Activated CD4-positive, alpha-beta T cell treated with anti-CD3 and anti-CD28 coated beads, Interleukin-2, Interleukin-4, amounts not matched to agents 100 ng/mL and 50 ng/mL, durations not matched to agents 16 hours and 8 hours (primary cell): Measurements from ENCODE around the gene METTL26.

Experiments
- DNase-seq: peaks from one replicate; pipeline ENCODE4 v3.0.0-alpha.2; 2020; ENCODE audit warnings: low spot score

Gene METTL26

DNA sequence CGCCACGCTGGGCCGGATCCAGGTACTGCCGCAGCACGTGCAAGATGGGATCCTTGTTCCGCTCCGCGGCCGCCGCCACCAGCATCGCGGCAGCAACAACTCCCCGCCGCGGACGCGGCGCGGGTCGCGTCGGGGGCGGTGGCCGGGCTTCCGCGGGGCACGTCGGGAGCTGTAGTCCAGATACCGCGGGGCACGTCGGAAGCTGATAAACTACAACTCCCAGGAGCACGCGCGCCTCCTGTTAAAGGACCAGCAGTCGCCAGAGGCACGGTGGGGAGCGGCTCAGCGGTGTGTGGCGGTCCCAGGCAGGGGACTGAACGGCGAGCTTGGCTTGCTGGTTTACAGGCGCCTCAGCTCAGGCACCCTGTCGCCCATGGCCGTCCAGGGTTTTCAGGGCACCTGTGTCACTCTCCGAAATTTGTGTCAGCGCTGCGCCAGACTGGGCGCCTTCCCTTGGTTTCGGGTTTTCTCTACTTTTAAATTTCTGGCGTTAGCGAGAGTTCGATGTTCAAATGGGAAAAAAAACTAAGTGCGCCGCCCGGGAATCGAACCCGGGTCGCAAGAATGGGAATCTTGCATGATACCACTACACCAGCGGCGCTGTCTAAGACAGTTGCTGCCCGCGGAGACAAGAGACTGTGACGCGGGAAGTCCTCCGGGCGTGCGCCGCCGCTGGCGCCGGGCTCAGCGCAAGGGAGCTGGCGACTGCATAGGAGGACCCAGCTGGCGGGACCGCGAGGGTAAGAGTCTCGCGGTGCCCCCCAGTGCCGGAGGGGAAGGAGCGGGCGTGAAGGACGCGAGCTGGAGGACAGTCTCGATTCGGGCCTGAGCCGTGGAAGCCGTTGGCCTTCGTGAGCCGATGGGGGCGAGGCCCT, at the start of gene METTL26:
METTL26 (minus strand) TSS at position 100 of the 875 bp plus-strand sequence; CDS start at position 85, 15 bp downstream.
- DNase-seq = peak; percentile 94

GRCh38 chr16:684961-685696, 49.0 kb upstream of the METTL26 start:
- DNase-seq = no peak

DNA sequence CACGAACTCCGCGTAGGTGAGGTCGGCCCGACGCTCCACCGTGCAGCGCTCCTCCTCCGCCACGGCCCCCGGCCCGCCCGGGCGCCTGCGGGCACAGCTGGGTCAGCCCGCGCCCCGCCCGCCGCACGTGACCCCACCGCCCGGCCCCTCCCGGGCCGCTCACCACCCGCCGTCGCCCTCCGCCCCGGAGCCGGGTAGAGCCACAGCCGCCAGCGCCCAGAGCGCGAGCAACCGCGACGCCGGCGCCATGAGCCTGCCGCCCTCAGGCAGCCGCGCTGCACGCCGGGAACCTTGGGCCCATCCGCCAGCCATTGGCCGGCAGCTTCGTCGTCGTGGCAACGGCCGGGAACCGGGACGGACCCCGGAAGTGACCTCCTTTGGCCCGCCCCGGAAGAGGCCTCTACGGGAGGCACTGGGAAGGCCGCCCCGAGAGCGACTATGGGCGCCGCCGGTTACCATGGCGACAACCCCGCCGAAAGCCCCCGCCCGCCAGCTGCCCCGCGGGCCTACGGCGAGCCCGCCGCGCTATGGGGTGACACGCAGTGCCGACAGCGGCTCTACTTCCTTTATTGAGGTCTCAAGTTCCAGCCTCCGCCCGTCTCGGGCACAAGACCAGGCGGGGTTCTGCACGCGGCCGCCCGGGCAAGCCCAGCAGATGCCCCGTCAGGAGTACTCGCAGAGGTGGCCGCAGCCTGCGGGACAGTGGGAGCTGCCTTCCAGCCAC, 48.1 kb upstream of the METTL26 start, which contains the start of gene JMJD8:
JMJD8 (minus strand) TSS at position 264 of the 724 bp plus-strand sequence; CDS start at position 249, 15 bp downstream.
- peak; percentile 97 for DNase-seq

DNA sequence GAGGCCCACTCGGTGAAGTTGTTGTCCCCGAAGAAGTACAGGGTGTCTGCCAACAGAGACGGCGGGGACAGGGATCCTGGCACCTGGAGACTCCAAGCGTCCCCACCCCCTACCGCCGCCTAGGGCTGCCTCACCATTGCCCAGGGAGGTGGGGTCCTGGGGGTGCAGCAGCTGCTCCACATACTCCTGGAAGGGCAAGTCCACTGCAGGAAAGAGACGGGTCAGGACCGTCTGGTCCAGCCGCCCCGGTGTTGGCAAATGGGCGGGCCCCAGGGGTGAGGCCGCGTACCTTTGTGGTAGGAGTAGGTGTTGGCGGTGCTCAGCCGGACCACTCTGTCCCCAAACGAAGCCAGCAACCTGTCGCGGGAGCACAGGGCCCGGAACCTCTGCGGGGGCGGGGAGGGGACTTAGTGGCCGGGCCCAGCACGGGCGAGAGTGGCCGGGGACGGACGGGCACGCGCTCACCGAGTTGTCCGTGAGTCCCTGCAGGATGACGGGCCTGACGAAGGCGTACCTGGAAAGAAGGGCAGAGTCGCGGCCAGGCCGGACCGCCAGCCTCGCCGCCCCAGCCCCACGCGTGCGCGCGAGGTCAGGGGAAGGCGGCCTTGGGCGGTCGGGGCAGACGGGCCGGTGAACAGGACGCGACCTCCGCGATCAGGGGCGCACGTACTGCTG, 47.4 kb upstream of the METTL26 start:
- no peak for DNase-seq

DNA sequence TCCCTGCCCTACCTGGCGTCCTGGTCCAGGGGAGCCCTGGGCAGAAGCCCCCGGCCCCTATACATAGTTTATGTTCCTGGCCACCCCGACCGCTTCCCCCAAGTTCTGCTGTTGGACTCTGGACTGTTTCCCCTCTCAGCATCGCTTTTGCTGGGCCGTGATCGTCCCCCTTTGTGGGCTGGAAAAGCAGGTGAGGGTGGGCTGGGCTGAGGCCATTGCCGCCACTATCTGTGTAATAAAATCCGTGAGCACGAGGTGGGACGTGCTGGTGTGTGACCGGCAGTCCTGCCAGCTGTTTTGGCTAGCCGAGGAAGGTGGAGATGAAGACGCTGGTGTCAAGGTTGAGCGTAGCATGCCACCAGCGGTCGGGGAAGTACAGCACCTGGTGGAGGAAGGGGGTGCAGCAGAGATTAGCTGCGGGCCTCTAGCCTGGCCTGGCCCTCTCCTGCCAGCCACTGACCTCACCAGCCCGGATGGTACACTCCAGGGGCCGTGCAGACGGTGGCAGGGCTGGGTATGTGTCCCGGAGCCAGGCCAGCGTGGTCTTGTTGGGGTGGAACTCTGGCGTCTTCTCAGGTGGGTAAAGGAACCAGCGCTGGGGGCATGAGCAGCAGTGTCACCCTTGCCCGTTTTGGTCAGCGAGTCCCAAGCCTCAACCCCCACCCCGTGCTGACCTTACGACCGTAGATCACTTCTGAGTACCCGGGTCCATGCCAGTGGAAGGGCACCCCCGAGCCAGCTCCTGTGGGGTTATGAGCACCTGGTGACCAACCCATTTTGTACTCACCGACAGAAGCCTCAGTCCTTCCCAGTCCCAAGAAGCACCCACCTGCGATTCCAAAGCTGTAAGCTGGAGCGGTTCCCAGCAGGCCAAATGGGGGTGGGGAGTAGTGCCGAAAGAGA, 46.6 kb upstream of the METTL26 start:
- no peak for DNase-seq

DNA sequence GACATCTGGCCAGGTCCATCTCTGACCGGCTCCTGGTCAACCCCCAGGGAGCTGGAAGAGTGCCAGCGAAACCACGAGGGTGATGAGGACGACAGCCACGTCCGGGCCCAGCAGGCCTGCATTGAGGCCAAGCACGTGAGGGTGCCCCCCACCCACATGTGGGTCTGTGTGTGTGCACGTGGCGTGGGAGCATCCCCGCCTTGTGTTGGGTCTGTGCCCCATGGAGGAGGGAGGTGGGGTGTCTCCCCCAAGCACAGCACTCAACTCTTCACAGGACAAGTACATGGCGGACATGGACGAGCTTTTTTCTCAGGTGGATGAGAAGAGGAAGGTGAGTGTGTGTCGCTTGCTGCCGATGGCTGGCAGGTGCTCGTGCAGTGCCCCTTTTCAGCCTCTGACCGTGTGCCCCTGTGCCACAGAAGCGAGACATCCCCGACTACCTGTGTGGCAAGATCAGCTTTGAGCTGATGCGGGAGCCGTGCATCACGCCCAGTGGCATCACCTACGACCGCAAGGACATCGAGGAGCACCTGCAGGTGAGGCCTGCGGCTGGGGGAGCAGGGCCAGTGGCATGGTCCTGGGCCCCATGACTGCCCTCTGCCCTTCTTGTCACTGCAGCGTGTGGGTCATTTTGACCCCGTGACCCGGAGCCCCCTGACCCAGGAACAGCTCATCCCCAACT, 45.8 kb upstream of the METTL26 start:
- no peak for DNase-seq

- DNase-seq = no peak
These were observed 45.1 kb upstream of the METTL26 start for GRCh38 chr16:680967-681745.

DNA sequence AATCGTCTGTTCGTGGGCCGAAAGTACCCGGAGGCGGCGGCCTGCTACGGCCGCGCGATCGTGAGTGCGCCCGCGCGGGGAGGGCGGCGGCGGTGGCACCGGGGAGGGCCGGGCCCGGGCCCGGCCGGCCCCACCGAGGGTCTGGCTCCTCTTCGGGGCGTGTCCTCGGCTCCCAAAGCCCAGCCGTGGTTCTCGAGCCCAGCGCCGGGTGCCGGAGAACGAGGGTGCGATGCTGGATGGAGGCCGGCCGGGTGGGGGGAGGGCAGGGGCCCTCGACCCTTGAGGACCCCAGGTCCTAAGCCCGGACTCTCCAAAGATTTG, 44.5 kb upstream of the METTL26 start:
- no peak for DNase-seq

- peak; percentile 92 for DNase-seq
These were observed 43.9 kb upstream of the METTL26 start, which contains the start of gene STUB1 for GRCh38 chr16:679814-680624. Gene STUB1 (plus strand): TSS chr16:680410. CDS start chr16:680526, 116 bp downstream.

DNA sequence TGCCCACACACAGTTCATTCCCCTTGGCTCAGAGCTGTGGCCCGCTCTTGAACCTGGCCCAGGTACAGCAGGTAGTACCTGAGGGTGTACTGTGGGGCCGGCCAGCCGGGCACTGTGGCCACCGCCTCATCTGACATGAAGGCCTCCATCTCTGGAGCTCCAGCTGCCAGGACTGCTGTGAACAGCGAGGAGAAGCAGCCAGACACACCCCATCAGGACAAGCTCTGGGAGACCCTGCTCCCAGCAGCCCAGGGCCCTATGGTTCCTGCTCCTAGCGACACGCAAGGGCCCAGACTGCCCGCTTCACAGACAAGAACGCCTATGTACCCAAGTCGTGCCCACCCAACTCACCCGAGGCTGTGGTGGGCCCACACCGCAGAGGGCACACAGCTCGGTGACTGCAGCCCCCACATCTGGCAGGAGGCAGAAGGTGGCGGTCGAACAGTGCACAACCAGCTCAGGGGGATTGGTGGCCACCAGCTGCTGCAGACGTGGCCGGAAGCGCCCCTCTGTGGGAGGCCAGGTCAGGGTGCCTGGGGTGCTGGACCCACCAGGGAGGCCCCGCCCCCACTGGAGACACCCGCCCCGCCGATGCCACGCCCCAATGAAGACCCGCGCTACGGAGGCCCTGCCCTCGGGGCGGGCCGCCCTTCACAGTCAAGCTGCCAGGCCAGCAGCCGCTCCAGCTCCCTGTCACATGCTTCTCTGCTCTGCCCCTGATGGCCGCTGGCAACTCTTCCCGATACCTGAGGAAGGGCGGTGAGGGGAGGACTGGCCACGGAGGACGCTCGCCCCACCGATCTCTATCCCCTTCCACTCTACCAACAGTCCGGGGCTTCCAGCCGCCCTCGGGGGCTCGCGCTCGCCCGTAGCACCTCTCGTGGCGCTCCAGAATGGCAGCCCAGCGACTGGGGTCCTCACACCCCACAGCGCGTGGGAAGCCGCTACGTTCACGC, 43.0 kb upstream of the METTL26 start:
- DNase-seq = peak; percentile 52

DNA sequence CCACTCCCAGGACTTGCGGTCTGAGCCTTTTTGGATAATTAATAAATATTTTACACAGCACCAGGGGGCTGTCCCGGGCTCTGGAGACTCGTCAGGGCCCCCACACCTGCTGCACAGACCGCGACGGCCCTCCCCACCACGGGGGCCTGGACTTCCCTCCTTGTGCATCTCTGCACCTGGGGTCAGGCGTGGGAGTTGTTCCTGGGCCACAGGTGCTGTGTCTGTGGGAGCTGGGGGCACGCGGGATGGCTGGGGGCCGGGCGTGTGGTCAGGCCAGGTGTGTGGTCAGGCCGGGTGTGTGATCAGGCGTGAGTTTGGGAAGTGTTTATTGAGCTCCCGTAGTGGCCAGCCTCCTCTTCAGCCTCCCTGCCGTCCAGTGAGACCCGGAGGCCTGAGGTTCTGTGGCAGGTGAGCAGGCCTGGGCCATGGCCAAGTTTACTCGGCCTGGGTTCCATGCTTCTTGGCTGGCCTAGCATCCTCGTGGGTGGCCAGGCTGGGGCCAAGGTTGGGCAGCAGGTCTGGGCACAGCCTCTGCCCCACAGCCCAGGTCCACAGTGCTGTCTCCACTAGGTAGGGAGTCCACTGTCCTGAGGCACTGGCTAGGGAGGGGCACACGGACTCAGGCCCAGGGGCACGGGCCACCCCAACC, 42.2 kb upstream of the METTL26 start:
- no peak for DNase-seq

DNA sequence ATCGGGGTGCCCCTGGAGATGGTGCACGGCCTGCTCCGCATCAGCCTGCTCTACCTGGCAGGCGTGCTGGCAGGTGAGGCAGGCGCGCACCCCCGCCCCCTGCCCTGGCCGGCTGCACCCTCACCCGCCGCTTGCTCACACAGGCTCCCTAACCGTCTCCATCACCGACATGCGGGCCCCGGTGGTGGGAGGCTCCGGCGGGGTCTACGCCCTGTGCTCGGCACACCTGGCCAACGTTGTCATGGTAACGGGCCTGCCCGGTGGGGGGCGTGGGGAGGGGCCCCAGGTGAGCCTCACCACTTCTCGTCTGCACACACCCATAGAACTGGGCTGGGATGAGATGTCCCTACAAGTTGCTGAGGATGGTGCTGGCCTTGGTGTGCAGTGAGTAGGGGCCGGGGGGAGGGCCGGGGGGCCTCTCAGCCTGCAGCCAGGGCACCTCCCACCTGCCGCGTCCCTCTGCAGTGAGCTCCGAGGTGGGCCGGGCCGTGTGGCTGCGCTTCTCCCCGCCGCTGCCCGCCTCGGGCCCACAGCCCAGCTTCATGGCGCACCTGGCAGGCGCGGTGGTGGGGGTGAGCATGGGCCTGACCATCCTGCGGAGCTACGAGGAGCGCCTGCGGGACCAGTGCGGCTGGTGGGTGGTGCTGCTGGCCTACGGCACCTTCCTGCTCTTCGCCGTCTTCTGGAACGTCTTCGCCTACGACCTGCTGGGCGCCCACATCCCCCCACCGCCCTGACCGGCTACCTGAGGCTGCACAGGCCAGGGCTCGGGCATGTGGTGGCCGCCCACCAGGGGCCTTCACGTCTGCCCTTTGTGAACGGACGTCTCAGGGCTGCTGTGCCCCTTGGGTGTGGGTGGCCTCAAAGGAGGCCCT, 41.4 kb upstream of the METTL26 start:
- DNase-seq = no peak

GRCh38 chr16:676913-677312, 40.8 kb upstream of the METTL26 start:
- DNase-seq = no peak

DNA sequence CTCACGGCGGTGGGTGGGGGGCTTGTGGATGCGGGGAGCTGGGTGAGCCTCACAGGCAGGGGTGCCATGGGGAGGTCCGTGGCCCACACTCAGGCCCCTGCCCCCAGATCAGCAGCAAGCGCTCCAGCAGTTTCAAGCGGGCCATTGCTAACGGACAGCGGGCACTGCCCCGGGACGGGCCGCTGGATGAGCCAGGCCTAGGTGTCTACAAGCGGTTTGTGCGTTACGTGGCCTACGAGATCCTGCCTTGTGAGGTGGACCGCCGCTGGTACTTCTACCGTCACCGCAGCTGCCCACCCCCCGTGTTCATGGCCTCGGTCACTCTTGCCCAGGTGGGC, 40.4 kb upstream of the METTL26 start:
- no peak for DNase-seq

GRCh38 chr16:675884-676564, 39.9 kb upstream of the METTL26 start:
- no peak for DNase-seq
